AG10803 (cell line): ENCODE data around the gene MAPK8IP3.

ENCODE experiments used
- DNase-seq: peaks from one replicate; pipeline ENCODE4 v3.0.0; 2010; ENCODE audit warnings: low read depth
- H3K4me3 ChIP-seq: 2 replicates; pipeline ENCODE4 v1.5.1; 2011; ENCODE audit warnings: mild to moderate bottlenecking, low read length, control low read depth
- TF ChIP-seq, protein P1 (sequence below): conservative IDR thresholded peaks from 2 replicates; pipeline ENCODE4 v1.5.1; 2011; ENCODE audit warnings: mild to moderate bottlenecking, low read length, control low read depth, inconsistent platforms

The MAPK8IP3 gene

DNA sequence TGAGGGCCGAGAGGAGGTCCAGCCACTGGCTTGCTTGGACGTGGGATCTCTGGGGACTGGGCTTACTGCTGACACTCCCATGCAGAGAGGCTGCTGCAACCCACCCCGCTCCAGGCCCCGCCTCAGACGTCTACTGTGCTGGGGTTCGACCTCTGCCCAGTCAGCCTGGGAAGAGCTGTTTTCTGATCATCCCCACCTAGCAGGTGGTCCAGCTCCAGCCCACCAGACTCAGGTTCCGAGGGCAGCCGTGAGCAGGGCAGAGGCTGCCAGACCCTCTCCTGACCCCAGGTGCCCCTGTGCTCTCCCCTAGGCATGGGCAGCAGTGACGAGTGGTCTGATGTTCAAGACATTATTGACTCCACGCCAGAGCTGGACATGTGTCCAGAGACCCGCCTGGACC is 41.9 kb downstream of the MAPK8IP3 start:
- TF ChIP-seq, protein P1, sequence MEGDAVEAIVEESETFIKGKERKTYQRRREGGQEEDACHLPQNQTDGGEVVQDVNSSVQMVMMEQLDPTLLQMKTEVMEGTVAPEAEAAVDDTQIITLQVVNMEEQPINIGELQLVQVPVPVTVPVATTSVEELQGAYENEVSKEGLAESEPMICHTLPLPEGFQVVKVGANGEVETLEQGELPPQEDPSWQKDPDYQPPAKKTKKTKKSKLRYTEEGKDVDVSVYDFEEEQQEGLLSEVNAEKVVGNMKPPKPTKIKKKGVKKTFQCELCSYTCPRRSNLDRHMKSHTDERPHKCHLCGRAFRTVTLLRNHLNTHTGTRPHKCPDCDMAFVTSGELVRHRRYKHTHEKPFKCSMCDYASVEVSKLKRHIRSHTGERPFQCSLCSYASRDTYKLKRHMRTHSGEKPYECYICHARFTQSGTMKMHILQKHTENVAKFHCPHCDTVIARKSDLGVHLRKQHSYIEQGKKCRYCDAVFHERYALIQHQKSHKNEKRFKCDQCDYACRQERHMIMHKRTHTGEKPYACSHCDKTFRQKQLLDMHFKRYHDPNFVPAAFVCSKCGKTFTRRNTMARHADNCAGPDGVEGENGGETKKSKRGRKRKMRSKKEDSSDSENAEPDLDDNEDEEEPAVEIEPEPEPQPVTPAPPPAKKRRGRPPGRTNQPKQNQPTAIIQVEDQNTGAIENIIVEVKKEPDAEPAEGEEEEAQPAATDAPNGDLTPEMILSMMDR: no peak
- DNase-seq: no peak
- H3K4me3 ChIP-seq: no peak overlapping the region

DNA sequence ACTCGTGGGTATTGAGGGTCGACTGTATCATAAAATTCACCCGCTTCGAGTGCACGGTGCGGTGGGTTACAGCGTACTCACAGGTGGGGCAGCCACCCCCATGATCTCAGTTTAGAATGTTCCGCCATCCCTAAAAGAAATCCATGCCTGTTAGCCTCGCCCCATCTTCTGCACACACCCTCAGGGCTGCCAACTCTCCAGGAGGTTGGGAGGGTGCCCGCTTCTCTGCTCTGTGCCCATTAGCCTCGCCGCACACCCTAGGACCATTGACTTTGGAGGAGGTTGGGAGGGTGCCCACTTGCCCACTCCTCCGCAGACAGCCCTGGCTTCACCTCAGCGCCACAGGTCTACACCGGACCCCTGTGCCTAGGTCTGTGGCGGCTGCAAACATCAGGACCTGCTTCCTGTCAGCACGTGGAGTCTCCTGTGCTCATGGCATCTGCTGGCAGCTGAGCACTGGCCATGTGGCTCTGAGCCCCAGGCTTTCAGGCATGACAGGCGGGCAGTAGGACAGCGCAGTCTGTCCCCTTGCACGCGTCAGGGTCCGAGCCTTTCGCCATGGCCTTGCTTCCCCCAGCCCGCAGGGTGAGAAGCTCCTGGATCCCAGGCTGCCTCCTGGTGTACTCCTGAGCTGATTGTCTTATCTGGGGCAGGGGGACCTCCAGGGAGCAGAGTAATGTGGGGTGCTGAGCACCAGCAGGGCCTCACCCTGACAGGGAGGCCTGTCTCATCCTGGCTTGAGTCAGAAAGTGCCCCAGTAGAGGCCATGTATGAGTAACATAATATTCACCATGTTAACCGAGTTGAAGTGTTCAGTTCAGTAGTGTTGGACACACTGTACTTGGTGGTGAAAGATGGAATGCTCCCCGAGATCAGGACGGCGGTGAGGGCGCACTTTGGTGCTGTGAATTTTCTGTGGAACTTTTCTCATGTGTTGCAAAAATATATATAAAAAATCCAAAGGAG is 43.4 kb downstream of the MAPK8IP3 start:
- H3K4me3 ChIP-seq: no peak overlapping the region
- TF ChIP-seq, protein P1: no peak
- DNase-seq: no peak

DNA sequence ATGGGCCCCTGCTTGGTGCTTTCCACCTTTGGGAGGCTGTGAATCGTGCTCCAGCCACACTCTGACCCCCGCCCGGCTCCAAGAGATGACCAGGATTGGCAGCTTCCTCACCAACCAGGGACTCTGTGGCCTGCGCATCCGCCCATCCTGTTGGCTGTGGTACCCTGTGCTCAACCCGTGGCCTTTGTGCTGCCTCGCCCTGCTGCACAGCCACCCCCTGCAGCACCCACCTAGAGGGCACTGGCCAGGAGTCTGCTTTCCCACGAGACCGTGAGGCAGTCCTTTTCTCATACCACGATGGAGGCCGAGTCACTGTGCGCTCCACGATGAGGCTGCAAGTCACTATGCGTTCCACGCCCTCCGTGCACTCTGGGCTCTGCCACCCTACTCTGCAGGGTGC is 46.0 kb downstream of the MAPK8IP3 start:
- no peak for DNase-seq

DNA sequence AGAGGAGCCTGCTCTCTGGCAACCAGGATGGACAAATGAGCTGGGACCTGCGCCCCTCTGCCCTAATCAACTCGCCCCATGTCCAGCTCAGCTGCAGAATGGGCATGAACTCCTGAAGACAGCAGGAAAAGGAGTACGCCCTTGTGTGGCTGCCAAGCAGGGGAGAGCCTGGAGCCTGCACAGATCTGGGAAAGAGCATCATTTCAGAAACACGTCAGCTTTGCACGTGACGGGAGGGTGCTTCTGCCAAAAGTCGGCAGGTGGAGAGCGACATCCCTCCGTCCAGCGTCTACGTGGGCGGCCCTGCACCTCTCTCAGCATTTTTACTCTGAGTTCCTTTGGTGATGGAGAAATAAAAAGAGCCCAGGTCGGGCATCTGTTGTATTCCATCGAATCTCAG is 46.9 kb downstream of the MAPK8IP3 start:
- DNase-seq: no peak
- H3K4me3 ChIP-seq: no peak overlapping the region
- TF ChIP-seq, protein P1: no peak

More for the DNA sequence above, 46.0 kb downstream of the MAPK8IP3 start:
- no peak overlapping the region for H3K4me3 ChIP-seq
- TF ChIP-seq, protein P1: no peak

DNA sequence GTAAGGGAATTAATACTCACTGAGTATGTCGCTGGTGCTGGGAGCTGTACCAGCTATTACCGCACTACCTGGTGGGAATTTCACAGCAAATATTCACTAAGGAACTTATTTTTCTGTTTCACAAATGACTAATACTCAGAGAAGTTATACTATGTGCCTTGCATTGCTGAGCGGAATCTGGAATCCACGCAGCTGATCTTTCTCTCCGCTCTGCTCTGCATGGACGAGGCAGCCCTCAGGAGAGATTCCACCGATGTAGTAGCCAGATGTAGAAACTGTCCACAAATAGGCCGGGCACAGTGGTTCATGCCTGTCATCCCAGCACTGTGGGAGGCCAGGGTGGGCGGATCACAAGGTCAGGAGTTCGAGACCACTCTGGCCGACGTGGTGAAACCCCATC is 48.2 kb downstream of the MAPK8IP3 start:
- H3K4me3 ChIP-seq: no peak overlapping the region
- no peak for DNase-seq
- TF ChIP-seq, protein P1: no peak

DNA sequence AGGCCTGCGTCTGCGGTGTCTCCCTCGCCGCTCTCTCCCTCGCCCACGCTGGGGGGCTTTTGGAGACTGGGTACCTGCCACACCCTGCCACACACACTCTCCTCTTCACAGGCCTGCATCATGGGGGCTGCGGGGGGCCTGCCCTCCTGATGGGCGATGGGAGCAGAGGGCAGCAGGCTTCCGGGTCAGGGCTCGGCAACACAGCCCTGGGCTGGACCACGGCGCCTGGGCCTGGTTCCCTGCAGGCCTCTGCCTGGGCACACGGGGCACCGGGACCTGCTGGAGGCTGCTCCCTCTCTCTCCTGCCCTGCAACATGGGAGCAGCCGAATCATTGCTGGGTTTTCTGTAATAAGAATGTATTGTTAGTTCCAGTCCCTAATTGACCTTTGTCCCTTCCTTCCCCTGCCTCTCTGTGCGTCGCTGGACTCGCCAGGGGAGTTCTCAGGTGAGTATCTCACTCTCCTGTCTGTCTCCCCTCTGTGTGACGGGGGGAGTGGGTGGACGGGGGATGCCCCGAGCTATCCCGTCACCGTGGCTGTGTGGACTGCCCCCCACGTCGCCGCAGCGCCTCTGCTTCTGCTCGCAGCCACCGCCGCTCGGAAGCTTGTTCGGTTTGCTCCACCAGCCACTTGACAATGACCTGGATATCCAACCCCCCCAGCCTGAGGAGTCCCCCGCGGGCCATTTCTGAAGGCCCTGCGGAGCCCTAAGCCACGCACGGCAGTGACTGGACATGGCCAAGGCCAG is 51.9 kb downstream of the MAPK8IP3 start:
- DNase-seq: no peak
- TF ChIP-seq, protein P1: no peak
- H3K4me3 ChIP-seq: no peak overlapping the region
